ENCODE data around the gene EIF4G1. TPM values are rescaled to one million over a fixed set of nuclear protein-coding genes. Genes with fewer than 3 reads are reported as not detected.
A peak's percentile ranks its signal among the peaks of the same experiment; 100 is the strongest.

Gene EIF4G1
- total RNA-seq, 1 experiment from 2014 or later, result 522 TPM

DNA sequence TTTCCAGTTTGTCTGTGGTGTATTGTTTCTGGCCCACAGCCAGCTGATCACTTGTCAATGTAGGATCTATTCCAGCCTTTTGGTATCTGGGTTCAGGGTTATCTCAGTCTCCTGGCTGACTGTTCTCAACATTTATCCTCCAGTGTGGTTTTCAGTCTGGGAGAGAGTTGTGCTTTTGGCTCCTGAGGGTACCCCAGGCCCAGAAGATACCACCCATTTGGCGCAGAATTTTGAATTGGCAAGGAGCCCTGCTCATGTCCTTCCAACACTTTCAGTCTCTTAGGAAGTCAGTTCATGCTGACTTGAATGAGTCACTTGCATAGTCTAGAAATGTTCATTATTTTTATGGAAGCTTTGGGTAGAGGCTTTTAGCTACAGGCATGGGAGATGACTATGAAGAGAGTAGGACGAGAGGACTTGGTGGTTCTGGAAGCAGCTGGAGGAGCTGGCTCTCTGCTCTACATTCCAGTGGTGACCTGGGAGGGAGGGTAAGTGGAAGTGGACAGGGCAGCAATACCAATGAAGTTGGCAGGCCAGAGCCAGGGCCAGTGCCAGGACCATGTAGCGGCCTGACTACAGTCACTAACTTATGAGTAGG lies 54.3 kb downstream of the EIF4G1 start:
- TF ChIP-seq, protein P1, sequence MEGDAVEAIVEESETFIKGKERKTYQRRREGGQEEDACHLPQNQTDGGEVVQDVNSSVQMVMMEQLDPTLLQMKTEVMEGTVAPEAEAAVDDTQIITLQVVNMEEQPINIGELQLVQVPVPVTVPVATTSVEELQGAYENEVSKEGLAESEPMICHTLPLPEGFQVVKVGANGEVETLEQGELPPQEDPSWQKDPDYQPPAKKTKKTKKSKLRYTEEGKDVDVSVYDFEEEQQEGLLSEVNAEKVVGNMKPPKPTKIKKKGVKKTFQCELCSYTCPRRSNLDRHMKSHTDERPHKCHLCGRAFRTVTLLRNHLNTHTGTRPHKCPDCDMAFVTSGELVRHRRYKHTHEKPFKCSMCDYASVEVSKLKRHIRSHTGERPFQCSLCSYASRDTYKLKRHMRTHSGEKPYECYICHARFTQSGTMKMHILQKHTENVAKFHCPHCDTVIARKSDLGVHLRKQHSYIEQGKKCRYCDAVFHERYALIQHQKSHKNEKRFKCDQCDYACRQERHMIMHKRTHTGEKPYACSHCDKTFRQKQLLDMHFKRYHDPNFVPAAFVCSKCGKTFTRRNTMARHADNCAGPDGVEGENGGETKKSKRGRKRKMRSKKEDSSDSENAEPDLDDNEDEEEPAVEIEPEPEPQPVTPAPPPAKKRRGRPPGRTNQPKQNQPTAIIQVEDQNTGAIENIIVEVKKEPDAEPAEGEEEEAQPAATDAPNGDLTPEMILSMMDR (IDR thresholded peaks at IDR 0.05; ENCODE audit: unreplicated experiment), result no peak
- H3K27me3 Mint-ChIP-seq (ENCODE audit: insufficient read depth, unreplicated experiment), result no peaks in the 10 kb centered on the region
- POLR2A ChIA-PET, result interaction anchor here (0.6 to 1.0 kb wide), 3 partner anchors 28 to 157 kb away, joined by 3 to 4 read pairs (median 4); no protein-coding TSS in a partner anchor
- intact Hi-C loops (cut with micrococcal nuclease), result no loop called here
- BruUV-seq (replicated peaks), result no TSS peak
- peak overlapping the region; percentile 33 for H3K27ac Mint-ChIP-seq (ENCODE audit: low read depth, unreplicated experiment)
- CTCF ChIA-PET, result interaction anchor here (0.5 to 1.6 kb wide), 9 partner anchors 14 to 470 kb away, joined by 3 to 9 read pairs (median 4); no protein-coding TSS in a partner anchor
- H3K36me3 Mint-ChIP-seq (ENCODE audit: insufficient read depth, unreplicated experiment), result peaks cover 74% of the 10 kb centered on the region
- peaks cover 23% of the 10 kb centered on the region for H3K4me1 Mint-ChIP-seq (ENCODE audit: insufficient read depth, unreplicated experiment)
- no peak for DNase-seq (ENCODE audit: unreplicated experiment)
- no peak overlapping the region for H3K4me3 Mint-ChIP-seq (ENCODE audit: unreplicated experiment)
- no peaks in the 10 kb centered on the region for H3K9me3 Mint-ChIP-seq (ENCODE audit: unreplicated experiment)

DNA sequence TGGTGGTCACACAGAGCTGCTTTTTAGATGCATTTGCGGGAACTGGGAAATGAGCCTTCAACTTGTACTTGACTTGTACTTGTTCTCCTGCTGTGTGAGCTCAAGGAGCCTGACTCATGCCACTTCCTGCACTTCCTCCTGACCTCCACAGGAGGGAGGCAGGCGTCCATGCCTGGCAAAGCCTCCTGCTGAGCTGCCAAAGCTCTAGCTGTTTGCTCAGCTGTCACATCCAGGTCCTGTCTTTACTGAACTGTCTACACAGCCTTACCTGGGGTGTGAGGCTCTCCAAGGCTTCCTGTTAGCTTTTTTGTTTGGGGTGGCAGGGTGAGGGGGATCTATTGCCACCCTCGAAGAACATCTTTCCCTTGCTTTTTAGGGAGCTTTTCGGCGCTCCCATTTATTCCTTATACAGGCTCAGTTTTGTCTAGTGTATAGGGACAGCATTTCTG lies 57.2 kb downstream of the EIF4G1 start:
- no TSS peak for BruUV-seq (replicated peaks)
- intact Hi-C loops (cut with micrococcal nuclease), result loop anchor here (1.0 to 10.0 kb wide), 5 partner anchors 45 to 403 kb away; no protein-coding TSS in a partner anchor
- TF ChIP-seq, protein P1 (IDR thresholded peaks at IDR 0.05; ENCODE audit: unreplicated experiment), result peak; percentile 94
- peaks cover 47% of the 10 kb centered on the region for H3K36me3 Mint-ChIP-seq (ENCODE audit: insufficient read depth, unreplicated experiment)
- peaks cover 11% of the 10 kb centered on the region for H3K4me1 Mint-ChIP-seq (ENCODE audit: insufficient read depth, unreplicated experiment)
- peak; percentile 86 for DNase-seq (ENCODE audit: unreplicated experiment)
- H3K27me3 Mint-ChIP-seq (ENCODE audit: insufficient read depth, unreplicated experiment), result peaks cover 23% of the 10 kb centered on the region
- H3K4me3 Mint-ChIP-seq (ENCODE audit: unreplicated experiment), result no peak overlapping the region
- ChIA-PET CTCF (interaction anchor here (0.6 to 7.0 kb wide), 48 partner anchors 8 to 862 kb away, joined by 3 to 212 read pairs (median 4); no protein-coding TSS in a partner anchor), POLR2A (interaction anchor here (0.6 to 1.9 kb wide), 12 partner anchors 8 to 1259 kb away, joined by 3 to 13 read pairs (median 4); partner anchors contain the start of genes CLCN2, FAM131A, PARL and POLR2H)
- H3K27ac Mint-ChIP-seq (ENCODE audit: low read depth, unreplicated experiment), result no peak overlapping the region
- H3K9me3 Mint-ChIP-seq (ENCODE audit: unreplicated experiment), result no peaks in the 10 kb centered on the region

DNA sequence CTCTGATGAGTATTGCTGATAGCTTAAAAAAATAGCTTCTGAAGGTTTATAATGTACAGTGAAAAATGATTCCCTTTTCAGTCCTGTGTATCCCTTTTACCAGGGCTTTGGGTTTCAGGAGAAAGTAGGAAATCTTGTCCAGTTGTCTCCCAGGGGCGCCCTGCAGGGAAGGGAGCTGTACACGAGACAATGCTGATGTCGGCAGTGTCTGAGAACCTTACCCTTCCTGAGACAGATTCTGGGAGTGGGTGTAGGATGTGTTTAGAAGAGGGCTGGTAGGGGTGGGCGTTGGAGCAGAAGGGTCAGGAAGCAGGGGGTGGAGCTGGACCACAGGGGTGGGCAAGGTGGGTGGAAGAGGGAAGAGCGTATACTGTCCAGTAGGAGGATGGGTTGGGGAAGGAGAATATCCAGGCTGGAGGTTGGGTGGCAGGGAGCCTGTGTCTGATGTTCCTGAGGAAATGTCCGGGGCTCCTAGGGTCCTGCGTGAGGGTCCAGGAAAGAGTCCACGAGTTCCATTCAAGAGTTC lies 58.0 kb downstream of the EIF4G1 start:
- intact Hi-C loops (cut with micrococcal nuclease), result loop anchor here (10.0 kb wide), 1 partner anchor 402 kb away; no protein-coding TSS in a partner anchor
- H3K36me3 Mint-ChIP-seq (ENCODE audit: insufficient read depth, unreplicated experiment), result peaks cover 40% of the 10 kb centered on the region
- H3K27me3 Mint-ChIP-seq (ENCODE audit: insufficient read depth, unreplicated experiment), result peaks cover 31% of the 10 kb centered on the region
- H3K27ac Mint-ChIP-seq (ENCODE audit: low read depth, unreplicated experiment), result no peak overlapping the region
- POLR2A ChIA-PET, result interaction anchor here (0.6 to 1.9 kb wide), 10 partner anchors 9 to 1260 kb away, joined by 3 to 13 read pairs (median 6); partner anchors contain the start of genes CLCN2, FAM131A and POLR2H
- peaks cover 11% of the 10 kb centered on the region for H3K4me1 Mint-ChIP-seq (ENCODE audit: insufficient read depth, unreplicated experiment)
- CTCF ChIA-PET, result interaction anchor here (0.5 to 7.0 kb wide), 35 partner anchors 9 to 861 kb away, joined by 3 to 212 read pairs (median 5); no protein-coding TSS in a partner anchor
- TF ChIP-seq, protein P1 (IDR thresholded peaks at IDR 0.05; ENCODE audit: unreplicated experiment), result no peak
- H3K4me3 Mint-ChIP-seq (ENCODE audit: unreplicated experiment), result no peak overlapping the region
- H3K9me3 Mint-ChIP-seq (ENCODE audit: unreplicated experiment), result no peaks in the 10 kb centered on the region
- no peak for DNase-seq (ENCODE audit: unreplicated experiment)
- BruUV-seq (replicated peaks), result no TSS peak

DNA sequence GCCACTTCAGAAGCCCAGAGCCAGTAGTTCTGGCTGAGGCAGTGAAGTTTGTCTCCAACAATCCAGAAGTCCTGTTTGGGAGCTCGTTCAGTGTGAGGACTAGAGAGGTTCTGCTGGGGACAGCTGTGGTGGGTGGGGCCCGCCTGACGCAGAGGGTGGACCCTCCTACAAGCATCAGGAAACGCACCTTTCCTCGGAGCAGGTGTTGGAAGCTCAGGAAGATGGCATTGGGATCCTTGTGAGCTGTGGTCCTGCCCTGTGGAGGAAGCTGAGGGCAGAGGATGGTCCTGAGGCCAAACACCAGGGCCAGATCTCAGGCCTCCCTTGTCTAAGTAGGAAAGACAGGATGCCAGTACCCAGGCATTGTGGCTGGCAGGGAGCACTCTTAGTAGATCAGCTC lies 58.5 kb downstream of the EIF4G1 start:
- intact Hi-C loops (cut with micrococcal nuclease), result loop anchor here (10.0 kb wide), 1 partner anchor 402 kb away; no protein-coding TSS in a partner anchor
- Mint-ChIP-seq H3K36me3 (ENCODE audit: insufficient read depth, unreplicated experiment) (peaks cover 34% of the 10 kb centered on the region), H3K4me1 (ENCODE audit: insufficient read depth, unreplicated experiment) (peaks cover 11% of the 10 kb centered on the region), H3K27ac (ENCODE audit: low read depth, unreplicated experiment) (no peak overlapping the region), H3K4me3 (ENCODE audit: unreplicated experiment) (no peak overlapping the region), H3K9me3 (ENCODE audit: unreplicated experiment) (no peaks in the 10 kb centered on the region), H3K27me3 (ENCODE audit: insufficient read depth, unreplicated experiment) (peaks cover 36% of the 10 kb centered on the region)
- TF ChIP-seq, protein P1 (IDR thresholded peaks at IDR 0.05; ENCODE audit: unreplicated experiment), result no peak
- ChIA-PET POLR2A (interaction anchor here (1.7 to 1.9 kb wide), 3 partner anchors 11 to 96 kb away, joined by 7 to 10 read pairs (median 8); partner anchors contain the start of genes CLCN2 and POLR2H), CTCF (interaction anchor here (0.5 to 7.0 kb wide), 15 partner anchors 9 to 455 kb away, joined by 3 to 212 read pairs (median 11); no protein-coding TSS in a partner anchor)
- DNase-seq (ENCODE audit: unreplicated experiment), result no peak
- no TSS peak for BruUV-seq (replicated peaks)

Measured in MCF 10A (cell line).